Activated naive CD8-positive, alpha-beta T cell treated with anti-CD3 and anti-CD28 coated beads, Interleukin-2, amount 50 U/mL, for 16 hours (primary cell): ENCODE results near the gene FAM43A.

Experiments used
- DNase-seq: peaks from one replicate; pipeline ENCODE4 v3.0.0-alpha.2; 2020; ENCODE audit warnings: low read depth, low spot score

Gene FAM43A

DNA sequence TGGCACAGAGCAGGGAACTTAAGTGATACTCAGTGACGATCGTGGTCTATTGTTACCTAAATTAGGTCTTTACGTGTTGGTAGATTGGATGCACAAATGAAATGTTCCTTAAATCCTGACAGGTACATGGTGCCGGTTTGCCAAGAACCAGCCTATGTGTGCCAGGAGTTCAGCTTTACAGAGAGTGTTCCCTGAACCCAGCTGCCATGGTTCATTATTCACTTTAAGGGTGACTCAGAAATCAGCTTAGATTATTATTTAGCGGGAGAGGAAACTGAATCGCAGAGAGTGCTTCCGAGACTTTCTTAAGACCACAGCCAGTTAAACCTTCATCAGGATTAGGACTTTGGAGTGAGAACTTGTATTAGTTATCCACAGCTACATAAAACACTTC is 21.5 kb downstream of the FAM43A start:
- no peak for DNase-seq

DNA sequence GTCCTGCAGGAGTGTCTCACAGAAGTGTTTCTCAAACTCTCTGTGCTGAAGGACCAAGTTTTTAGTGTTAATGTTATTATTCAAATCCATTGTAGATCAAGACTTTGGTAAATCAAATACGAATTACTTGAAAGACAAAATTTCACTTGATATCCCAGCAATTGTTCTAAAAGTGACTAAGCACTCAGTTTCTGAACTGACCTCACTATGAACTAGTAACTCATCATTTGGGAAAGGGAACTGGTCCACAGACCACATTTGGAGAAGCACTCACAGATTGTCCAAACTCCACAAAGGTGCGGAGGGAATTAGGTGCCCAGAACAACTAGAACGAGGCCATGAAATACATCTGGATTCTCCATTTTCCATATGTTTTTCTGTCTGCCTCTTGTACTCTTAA is 25.6 kb downstream of the FAM43A start:
- DNase-seq = no peak

DNA sequence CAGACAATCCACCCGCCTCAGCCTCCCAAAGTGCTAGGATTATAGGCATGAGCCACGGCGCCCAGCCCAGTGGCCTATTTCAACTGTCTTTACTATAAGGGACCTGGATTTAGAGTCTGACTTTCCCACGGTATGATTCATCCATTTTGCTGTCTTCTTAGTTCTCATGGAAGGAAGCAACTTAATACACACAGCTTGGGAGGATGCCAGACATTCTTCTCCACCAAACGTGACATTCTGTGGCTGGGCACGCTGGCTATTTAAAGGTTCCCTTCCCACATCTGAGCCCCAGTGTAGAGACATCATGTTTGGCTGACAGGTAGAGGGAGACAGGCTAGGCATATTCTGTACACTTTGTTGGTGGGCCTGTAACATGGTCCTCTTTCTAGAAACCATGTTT is 26.2 kb downstream of the FAM43A start:
- no peak for DNase-seq

DNA sequence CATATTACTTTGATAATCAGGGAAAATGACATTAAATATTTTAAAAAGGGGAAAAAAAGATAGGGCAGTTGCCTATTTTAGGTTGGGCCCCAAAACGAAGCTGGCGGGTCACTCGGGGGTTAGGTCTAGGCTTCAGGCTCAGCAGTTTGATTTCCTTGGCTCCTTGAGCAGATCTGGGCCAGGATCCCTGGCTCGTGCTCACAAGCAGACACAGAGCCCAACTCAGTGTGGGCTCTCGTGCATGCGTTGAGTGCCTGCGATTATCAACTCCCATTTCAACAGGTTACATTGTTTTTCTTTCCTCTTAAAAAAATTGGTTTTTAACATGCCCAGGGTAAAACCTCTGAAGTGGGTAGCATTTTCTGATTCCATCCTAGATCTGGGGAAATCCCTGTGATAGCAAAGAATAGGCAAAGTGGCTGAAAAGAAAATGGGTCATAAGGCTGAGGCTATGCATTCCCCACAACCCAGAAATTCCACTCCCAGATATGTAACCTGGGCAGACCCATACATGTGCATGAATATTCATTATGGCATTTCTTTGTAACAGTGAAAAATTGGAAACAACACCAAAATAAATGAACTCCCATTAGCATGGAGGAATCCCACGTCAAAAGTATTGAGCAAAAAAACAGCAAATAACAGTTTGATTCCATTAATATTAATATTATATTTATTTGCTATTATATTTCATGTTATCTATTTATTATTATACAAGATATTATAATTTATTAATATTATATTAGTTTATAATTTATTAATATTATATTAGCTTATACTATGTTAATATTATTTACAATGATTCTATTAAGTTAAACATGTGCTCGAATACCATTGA is 27.8 kb downstream of the FAM43A start:
- DNase-seq = no peak

DNA sequence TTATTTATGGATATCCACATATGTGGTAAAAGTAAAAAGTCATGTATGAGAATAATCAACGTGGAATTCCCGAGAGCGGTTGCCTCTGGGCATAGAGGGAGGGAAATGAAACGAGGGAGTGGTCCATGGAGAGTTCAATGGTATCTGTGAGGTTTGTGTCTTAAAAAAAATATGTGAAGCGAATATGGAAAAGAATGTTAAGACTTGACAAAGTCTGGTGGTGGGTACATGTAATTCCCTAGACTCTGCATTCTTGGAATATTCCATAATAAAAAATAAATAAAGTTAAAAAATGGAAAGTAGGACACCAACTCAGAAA is 28.4 kb downstream of the FAM43A start:
- DNase-seq = no peak

DNA sequence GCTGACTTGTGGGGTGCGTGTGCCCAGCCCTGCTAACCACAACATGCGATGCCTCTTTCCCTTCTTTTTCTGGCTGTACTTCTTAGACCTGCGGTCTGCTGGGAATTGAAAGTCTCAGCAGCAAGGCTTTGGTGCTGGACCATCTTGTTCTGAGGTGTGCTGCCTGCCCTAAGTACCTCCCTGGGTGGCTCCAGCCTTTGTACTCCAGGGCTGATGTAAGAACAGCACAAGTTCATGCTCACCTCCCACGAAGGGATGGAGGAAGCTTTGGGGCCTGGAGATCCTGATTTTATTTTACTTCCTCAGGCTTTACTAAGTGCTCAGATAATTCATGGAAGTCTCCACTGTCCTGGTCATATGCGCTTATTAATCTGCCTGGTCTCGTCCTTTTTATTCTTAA is 28.9 kb downstream of the FAM43A start:
- DNase-seq = no peak

DNA sequence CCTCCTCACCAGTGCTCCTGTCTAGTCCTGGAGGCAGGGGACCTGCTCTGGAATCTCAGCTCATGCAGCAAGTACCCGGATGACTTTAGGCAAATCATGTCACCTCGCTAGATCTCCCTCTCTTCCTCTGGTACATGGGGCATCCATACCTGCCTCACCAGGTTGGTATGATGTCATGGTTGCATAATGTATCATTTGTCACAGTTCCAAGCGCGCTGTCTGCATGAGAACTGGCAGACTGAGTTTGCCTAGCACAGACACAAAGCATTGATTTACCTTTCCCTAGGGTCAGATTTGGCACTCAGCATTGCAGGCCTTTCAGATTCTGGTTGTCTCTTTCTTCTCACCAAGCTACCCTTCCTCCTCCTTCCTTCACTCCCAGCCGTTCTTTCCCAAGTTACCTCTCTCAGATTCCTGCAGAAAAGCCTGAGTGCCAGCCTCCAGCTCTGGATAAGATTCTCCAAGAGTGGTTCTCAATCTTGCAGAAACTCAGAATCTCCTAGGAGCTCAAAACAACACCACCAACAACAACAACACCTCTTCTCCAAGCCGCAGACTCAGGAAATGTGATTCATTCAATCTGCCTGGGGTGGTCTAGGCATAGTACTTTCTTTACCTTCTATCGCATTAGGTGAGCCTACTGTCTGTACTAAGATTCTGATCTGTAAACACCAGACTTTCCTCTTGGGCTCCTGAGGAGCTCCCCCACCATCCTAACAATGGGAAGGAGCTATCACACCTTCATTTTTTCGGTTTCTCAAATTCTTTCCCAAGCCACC is 29.5 kb downstream of the FAM43A start:
- DNase-seq = no peak

DNA sequence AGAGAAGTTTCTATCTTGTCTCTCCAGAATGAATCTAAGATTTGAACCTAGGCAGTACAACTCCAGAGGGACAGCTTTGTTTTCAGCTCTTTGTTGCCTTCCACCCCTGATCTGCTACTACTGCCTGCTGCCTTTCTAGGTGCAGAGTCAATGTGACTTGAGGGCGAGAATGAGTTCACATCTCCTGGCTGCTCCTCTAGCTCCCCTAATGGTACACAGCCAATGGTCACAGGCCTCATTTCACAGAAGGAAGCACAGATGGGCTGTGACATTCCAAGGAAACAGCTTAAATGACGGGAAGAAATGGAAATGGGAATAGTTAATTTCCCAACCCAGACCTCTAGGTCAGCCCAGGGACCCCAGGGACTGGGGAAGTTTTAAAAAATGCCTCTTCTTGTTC is 32.4 kb downstream of the FAM43A start:
- DNase-seq = no peak

DNA sequence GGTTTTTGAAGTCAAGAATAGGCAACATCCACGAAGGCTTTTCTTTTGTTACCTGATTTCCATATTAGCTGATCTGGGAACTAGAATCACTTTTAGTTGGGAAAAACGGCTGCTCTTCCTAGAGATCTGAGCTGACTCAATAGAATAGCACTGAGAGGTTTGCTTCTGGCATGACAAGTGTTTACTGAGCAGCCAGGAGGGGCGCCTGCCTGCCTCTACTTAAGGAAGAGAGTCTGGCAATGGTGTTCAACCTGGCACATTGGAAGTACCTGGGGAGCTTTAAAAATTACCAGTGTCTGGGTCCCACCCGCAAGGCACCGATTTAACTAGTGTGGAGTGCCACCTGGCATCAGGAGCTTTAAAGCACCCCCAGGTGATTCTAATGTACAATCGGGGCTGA is 34.4 kb downstream of the FAM43A start:
- DNase-seq = no peak

DNA sequence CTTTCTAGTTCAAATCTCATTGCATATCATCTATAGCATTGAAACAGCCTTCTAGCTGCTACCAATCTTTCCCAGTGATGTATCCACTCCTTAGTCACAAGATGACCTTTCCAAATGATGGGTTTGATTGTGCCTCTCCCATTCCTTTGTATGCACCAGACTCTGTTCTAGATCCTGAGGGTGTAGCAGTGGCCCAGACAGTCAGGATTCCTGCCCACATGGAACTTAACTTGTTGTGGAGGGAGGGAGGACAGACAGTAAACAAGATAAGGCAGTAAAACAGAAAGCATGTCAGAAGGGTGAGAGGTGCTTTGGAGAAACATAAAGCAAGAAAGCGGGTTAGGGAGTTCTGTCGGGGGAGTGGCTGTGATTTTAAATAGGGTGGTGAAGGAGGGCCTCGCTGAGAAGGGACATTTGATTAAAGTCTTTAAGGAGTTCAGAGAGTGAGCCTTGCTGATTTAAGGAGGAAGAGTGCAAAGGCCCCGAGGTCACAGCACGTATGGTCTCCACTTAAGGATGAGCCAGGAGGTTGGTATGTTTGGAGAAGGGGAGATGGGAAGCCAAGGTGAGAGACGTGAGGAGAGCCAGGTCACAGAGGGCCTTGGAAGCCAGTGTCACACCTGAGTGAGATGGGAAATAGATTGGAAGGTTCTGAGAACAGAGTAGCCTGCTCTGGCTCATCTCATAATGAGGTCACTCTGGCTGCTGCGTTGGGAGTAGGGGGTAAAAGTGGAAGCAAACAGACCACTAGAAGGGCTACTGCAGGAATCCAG is 38.3 kb downstream of the FAM43A start:
- no peak for DNase-seq

DNA sequence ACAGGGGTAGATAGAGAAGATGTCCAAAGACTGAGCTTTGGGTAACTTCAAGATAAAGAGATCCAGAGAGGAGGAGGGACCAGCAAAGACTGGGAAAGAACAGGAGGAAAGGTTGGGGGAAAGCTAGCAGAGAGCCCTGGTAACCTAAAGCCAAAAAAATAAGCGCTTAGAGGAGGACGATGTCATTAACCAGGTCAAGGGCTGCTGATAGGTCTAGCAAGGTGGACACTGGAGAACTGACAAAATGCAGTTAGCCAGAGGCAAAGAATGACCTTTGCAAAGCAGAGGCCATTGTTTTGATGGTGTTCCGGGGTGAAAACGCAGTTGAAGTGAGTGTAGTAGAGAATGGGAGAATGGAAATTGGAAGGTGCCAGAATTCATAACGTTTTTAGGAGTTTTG is 39.7 kb downstream of the FAM43A start:
- no peak for DNase-seq

DNA sequence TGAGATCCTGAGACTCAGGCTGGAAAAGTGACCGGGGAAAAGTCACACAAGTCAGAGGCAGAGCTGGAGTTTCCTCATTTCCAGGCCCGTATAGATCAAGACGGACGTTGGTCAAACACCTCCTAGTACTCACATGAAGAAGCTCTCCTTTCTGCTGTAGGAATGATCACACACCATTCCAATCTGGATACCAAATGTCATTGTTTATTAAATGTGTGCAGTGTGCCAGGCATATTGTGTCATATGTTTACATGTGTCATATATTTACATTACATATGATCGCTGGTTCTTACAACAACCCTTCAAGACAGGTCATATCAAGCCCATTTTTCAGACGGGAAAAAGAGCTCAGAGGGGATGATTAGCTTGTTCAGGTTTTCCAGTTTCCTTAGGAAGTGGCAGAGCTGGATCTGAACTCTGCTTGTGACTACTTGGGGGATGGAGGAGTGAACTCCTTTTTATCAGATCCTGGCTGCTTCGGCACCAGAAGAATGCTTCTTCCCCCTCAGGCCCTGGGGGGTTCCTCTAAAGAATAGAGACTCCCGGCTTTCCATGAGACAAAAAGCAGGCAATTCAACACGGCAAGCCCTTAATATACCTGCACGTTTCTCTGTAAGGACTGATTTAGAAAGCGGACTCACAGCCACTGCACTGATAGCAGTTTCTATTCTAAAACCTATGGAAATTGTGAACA is 41.9 kb downstream of the FAM43A start:
- no peak for DNase-seq

DNA sequence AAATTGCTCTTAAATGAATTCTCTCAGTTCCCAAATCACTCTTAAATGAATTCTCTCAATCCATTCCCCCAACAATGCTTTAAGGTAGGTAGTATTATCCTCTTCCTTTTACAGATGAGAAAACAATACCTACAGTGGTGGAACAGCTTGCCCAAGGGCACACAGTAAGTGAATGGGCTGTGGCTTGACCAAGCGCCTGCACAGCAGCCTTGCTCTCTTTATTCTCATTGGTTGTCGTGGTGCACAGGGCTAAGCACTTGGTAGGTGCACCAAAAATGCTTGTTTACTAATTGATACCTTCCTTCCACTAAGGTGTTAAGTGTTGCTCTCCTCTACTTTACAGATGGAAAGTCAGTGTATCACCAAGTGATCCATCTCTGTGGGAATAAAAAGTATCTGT is 43.3 kb downstream of the FAM43A start:
- DNase-seq = no peak

DNA sequence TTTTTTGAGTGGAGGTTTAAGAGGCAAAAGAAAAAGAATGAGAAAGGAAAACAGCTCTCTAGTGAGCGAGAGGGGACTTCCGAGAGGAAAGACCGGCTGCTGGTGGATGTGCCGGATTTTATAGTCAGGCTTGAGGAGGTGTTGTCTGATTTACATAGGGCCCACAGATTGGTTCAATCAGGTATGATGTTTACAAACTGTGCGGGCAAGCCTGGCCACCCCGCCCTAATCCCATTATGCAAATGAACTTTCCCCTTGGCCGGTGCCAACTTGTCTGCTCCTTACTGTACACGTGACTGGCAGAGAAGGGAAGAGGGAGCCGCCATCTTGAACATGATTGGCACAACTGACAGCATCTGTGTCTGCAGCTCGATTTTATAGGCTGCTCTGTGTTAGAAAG is 44.7 kb downstream of the FAM43A start:
- no peak for DNase-seq

DNA sequence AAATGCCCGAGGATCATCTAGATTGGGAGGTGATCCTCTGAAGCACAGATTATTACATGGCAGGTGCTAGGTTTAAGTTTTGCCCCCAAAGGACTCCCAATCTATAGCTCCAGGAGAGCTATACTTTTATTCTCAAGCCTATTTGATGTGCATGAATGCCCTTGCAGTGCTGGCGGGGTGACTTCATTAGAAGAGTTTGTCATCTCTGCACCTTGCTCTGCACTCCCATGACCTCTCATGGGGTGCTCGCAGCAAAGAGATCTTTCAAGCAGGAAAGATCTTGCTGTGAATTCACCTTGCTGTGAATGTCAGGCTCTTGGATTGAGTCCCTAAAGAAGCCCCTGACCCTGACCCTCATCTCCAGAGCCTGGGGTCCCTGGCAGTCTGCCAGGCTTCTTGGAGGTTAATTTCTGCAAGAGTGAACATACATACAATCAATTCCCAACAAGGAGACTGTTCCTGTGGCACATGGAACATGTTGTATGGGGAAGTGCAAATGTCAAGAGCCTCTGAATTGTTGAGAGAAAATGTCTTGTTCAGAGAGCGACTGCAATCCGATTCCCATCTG is 45.9 kb downstream of the FAM43A start:
- no peak for DNase-seq

DNA sequence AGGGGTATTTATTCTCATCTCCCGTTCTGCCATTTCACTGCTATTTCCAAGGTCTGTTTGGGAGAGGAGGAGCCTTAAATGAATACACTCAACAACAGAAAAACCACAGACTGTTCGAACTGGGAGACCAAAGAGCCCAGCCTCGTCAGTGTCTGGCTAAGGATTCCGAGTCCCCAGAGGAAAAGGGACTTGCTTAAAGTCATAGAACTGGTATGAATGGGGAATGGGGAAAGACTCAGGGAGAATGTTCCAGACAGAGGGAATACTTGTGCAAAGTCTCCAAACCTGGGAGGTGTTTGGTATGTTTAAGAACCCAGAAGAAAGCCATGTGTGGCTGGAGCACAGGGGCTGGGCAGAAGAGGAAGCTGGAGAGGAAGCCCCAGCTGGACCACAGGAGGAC is 46.9 kb downstream of the FAM43A start:
- DNase-seq = no peak

DNA sequence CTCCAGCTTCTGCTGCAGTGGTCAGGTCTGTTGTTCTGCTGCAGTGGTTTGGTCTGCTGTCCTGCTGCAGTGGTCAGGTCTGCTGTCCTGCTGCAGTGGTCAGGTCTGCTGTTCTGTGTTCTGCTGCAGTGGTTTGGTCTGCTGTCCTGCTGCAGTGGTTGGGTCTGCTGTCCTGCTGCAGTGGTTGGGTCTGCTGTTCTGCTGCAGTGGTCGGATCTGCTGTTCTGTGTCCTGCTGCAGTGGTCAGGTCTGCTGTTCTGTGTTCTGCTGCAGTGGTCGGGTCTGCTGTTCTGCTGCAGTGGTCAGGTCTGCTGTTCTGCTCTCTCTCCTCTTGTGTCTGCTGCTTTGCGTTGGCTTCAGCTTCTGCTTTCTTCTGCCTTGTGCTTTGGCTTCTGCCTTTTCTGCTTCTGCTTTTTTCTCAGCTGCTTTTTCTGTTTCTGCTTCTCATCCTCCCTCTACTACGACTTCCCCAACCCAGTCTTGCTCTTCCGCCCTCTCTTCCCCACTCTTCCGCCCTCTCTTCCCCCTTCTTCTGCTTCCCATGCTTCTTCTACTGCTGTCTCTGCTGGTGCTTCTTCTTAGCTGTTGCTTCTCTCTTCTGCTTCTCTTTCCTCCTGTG is 50.7 kb downstream of the FAM43A start:
- DNase-seq = no peak

DNA sequence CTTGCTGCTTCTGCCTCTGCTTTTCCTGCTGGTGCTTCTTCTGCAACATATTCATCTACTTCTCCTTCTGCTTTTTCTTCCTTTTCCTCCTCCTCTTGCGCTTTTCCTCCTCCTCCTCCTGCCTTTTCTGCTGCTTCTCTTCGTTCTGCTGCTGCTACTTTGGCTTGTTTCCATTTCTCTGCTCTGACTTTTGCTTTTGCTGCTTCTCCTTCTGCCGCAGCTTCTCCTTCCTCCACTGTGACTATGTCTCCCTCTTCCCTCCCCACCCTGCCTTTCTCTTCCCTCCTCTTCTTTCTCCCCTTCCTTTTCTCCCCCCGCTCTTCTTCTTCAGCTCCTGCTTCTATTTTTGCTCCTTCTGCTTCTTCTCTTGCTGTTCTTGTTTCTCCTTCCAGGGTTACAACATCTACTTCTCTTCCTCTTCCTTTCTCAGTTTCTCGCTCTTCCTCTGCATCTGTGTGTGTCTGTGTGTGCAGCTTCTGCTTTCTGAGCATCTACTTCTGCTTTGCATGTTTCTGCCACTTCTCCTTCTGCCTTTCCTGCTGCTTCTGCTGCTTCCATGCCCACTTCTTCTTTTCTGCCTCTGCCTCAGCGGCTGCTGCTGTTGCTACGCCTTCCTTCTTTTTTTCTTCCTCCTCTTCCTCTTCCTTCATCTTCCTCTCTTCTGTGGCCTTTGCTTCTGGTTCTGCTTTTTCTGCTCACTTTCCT is 51.4 kb downstream of the FAM43A start:
- no peak for DNase-seq
